Mesenteric fat pad (tissue), 1 donor: ENCODE results near the gene CIITA. TPM values are rescaled to one million over a fixed set of nuclear protein-coding genes. Genes with fewer than 3 reads are reported as not detected.
A peak's percentile ranks its signal among the peaks of the same experiment; 100 is the strongest.
"Not testable (repeated sequence)": the region's sequence is repeated elsewhere in the genome, so short reads cannot be mapped to it uniquely, and the experiment has no call there.

ENCODE experiments used
- DNase-seq: peaks from one replicate; pipeline ENCODE4 v3.0.0-alpha.2; 2020; ENCODE audit warnings: low spot score
- long read RNA-seq: library from polyadenylated mRNA; unstranded; transcript quantifications from one replicate; pipeline ENCODE4 v2.0.0, GENCODE V29; 2020
- total RNA-seq: library from RNA; stranded (reverse); fragmentation: NEBNext Ultra II Directional; extraction: Animal tissue kit (Norgen Biotek cat#: 25700); gene quantifications from one replicate; pipeline ENCODE4 v1.2.1, GENCODE V29; 2021
- donor health status: DM: yes; HTN: yes; CAD: no.

Gene CIITA, protein sequence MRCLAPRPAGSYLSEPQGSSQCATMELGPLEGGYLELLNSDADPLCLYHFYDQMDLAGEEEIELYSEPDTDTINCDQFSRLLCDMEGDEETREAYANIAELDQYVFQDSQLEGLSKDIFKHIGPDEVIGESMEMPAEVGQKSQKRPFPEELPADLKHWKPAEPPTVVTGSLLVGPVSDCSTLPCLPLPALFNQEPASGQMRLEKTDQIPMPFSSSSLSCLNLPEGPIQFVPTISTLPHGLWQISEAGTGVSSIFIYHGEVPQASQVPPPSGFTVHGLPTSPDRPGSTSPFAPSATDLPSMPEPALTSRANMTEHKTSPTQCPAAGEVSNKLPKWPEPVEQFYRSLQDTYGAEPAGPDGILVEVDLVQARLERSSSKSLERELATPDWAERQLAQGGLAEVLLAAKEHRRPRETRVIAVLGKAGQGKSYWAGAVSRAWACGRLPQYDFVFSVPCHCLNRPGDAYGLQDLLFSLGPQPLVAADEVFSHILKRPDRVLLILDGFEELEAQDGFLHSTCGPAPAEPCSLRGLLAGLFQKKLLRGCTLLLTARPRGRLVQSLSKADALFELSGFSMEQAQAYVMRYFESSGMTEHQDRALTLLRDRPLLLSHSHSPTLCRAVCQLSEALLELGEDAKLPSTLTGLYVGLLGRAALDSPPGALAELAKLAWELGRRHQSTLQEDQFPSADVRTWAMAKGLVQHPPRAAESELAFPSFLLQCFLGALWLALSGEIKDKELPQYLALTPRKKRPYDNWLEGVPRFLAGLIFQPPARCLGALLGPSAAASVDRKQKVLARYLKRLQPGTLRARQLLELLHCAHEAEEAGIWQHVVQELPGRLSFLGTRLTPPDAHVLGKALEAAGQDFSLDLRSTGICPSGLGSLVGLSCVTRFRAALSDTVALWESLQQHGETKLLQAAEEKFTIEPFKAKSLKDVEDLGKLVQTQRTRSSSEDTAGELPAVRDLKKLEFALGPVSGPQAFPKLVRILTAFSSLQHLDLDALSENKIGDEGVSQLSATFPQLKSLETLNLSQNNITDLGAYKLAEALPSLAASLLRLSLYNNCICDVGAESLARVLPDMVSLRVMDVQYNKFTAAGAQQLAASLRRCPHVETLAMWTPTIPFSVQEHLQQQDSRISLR
- total RNA-seq = 10.0 TPM
- long read RNA-seq, partial matches to known transcripts = 2 of 7 reads
- long read RNA-seq, other reads (novel, unspliced or antisense) = 5 of 7 reads

DNA sequence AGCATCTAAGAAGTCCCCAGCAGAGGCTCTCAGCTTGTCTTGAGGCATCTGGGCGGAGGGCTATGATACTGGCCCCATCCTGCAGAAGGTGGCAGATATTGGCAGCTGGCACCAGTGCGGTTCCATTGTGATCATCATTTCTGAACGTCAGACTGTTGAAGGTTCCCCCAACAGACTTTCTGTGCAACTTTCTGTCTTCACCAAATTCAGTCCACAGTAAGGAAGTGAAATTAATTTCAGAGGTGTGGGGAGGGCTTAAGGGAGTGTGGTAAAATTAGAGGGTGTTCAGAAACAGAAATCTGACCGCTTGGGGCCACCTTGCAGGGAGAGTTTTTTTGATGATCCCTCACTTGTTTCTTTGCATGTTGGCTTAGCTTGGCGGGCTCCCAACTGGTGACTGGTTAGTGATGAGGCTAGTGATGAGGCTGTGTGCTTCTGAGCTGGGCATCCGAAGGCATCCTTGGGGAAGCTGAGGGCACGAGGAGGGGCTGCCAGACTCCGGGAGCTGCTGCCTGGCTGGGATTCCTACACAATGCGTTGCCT is at the start of gene CIITA:
TSS of gene CIITA (plus strand) at position 404 of the 543 bp plus-strand sequence. CDS start at position 533, 129 bp downstream.
- DNase-seq = peak; percentile 86

DNA sequence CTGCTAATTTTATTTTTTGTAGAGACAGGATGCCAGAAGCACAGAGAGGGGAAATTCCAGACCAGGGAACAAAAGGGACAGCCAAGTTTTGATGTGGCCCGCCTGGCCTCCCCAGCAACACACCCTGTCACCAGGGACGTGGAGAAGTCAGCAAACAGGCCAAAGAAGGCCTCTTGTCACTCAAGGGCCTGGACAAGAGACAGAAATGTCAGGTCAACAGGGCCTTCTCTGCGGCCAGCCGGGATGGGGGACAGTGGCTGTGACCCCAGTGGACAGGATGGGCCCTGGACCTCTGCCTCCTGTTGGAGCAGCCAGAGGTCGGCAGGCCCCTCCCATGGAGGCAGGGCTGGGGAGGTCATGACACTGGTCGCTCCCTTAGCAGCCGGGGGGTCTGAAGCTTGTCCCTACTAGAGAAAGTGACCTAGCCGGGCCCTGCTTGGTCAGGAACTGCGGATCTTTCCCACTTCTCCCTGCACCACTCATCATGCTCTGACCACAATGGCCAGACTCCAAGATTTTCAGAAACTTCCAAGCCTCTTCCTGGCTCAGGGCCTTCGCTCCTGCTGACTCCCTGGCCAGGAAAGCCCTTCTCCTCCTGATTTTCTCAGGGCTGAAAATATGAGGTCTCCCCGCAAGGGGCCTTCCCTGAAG is 49.2 kb upstream of the CIITA start:
- DNase-seq = no peak

DNA sequence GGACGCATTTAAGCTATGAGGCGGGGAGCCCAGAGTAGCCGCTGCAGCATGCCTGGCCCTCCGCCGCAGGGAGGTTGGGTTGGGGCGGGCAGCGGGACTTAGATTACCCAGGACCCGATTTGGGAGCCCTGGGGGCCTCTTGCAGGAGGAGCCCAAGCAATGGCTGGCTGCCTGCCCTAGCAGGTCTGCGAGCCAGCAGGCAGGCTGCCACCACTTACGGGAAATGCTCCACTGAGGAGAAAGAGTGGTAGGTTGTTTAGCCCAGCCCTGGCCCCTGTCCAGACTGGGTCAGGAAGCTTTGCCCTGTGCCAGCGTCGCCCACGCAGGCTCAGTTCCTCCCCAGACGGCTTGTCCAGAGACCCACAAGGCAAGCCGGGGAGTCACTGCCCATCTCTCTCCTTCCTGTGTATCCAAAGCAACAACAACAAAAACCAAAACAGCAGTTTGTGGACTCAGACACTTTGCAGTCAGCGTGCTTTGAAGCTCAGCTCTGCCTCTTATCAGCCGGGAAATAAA is 48.1 kb upstream of the CIITA start:
- peak; percentile 98 for DNase-seq

DNA sequence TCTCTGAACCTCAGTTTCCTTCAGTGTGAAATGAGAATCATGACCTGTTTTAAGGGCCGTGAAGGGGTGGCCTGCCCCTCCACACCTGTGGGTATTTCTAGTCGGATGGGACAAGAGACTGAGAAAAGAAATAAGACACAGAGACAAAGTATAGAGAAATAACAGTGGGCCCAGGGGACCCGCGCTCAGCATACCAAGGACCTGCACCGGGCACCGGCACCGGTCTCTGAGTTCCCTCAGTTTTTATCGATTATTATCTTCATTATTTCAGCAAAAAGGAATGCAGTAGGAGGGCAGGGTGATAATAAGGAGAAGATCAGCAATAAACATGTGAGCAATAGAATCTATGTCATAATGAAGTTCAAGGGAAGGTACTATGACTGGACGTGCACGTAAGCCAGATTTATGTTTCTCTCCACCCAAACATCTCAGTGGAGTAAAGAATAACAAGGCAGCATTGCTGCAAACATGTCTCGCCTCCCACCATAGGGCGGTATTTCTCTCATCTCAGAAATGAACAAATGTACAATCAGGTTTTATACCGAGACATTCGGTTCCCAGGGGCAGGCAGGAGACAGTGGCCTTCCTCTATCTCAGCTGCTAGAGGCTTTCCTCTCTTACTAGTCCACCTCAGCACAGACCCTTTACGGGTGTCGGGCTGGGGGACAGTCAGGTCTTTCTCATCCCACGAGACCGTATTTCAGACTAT is 47.5 kb upstream of the CIITA start:
- DNase-seq = not testable (repeated sequence)

DNA sequence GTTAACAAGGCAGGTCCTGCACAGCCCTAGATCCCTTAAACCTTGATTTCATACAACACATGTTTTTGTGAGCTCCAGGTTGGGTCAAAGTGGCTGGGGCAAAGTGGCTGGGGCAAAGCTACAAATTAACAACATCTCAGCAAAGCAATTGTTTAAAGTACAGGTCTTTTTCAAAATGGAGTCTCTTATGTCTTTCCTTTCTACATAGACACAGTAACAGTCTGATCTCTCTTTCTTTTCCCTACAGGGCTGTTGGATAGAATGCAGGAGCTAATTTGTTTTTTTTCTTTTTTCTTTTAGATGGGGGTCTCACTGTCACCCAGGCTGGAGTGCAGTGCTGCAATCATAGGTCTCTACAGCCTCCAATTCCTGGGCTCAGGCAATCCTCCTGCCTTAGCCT is 46.8 kb upstream of the CIITA start:
- not testable (repeated sequence) for DNase-seq

DNA sequence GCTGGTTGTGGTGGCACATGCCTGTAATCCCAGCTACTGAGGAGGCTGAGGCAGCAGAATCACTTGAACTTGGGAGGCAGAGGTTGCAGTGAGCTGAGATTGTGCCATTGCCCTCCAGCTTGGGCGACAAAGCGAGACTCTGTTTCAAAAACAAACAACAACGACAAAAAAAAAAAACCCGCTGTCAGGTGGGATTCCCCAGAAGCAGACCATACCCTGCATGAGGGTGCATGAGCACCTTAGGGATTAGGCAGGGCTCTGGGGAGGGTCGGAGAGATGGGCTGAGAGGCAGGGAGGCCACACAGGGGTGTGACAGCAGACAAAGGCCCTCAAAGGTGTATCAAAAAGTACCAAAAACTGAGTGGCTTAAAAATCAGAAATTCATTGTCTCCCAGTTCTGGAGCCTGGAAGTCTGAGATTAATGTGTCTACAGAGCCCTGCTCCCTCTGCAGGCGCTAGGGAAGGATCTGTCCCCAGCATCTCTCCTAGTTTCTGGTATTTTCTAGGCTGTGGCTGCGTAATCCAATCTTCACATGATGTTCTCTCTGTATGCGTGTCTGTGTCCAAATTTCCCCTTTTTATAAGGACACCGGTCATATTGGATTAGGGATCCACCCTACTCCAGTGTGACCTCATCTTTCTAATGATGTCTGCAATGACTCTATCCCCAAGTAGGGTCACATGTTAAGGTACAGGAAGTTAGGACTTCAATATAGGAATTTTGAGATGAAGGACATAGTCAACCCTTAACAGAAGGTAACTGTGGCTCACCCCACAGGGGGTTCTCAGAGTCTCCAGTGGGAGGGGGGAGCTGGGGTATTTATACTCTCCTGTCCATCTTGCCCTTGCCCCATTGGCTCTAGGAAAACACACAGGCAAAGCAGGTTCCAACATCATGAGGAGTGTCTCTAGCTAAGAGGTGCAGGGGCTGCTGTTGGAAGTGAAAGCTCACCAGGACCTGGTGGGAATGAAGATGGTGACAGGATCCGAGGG is 44.8 kb upstream of the CIITA start:
- no peak for DNase-seq

DNA sequence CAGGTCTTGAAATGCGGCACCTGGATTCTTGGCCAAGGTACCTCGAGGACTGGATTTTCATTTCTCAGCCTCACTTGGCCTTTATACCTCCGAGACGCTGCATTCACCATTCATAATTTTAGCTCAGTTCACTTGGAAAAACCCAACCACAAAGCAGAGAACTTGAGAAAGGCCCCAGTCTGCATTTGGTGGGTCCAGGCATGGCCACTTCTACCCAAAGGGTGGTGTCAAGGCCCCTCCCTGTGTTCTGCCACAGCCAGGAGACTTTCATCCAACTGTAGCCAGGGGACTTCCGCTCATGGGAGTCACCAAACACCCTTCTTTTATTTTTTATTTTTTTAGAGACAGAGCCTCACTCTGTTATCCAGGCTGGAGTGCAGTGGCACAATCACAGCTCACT is 43.7 kb upstream of the CIITA start:
- no peak for DNase-seq

DNA sequence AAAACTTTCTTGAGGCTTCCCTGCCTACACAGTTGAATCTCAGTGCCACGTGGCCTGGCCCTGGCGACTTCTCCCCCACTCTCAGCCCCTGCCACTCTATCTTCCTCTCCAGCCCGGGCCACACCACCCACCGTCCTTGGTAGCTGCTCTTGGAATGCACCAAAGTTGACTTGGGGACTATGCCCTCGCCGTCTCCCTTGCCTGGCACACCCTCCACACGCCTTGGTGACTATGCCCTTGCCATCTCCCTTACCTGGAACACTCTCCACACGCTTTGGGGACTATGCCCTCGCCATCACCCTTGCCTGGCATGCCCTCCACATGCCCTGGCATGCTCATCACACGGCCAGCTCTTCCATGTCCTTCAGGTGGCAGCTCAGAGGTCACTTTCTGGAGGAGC is 42.9 kb upstream of the CIITA start:
- DNase-seq = no peak

DNA sequence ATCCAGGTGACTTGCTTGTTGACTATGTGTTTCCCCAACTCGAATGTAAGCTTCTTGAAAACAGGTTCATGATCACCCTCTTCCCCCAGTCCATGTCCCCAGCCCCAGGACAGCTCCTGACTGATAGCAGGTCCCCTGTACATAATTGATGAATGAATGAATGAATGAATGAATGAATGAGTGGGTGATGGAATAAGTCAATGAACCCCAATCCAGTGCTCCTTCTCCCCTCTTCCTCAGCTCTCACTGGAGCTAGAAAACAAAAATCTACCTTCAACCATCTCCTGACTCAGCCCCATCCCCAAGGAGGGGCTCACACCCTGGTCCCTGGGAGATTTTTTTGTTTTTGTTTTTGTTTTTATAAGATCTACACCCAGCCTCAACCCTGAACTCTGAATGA is 42.2 kb upstream of the CIITA start:
- DNase-seq = no peak

DNA sequence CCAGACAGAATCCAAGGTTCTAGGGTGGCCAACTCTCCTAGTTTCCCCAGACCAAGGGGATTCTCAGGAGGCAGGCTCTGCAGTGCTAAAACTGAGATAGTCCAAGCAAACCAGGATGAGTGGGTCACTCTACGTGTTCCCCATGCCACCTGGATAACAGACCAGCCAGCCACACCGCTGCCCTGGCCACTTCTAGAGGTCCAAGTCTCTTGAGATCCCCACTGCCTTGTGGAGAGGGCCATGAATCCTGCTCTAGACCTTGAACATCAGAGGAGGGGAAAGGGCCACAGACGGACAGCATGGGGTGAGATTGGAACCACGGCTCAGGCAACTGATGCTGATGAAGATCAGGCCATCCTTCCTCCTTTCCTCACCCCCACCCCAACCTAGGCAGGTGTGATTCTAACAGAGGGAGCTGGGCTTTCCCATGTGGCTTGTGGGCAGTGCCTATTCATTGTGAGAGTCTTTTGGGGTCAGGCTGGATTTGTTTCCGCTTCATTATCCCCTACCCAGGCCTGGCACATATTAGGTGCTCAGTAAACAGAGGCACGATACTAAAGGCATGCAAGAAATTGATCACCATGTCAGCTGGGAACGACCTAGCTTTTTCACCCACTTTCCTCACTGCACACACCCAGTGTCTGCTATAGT is 41.6 kb upstream of the CIITA start:
- no peak for DNase-seq

DNA sequence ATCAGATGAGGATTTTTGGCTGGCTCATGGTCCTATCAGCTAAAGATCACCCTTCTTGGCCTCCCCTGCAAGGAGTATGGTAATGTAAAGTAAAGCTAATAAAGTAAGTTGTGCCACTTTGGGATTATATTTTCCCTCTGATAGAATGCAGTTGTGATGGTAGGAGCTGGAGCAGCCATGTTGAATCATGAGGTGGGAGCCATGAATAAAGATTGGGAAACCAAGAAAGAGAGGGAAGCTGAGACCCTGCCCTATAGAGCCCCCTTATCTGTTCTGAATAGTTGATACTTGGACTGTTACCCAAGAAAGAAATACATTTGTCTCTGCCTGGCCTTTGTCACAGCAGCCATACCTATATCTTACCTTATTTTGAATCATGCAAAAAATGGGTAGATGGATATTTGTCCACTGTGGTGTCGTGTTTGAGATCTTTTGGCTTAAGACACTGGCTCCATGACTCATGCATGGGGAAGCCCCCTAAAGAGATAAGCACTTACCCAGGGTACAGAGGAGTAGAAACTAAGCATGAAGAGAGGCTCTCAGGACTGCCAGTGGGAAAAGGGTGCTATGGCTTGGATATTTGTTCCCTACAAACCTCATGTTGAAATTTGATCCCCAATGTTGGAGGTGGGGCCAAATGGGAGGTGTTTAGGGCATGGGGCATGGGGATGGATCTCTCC is 40.7 kb upstream of the CIITA start:
- DNase-seq = no peak

DNA sequence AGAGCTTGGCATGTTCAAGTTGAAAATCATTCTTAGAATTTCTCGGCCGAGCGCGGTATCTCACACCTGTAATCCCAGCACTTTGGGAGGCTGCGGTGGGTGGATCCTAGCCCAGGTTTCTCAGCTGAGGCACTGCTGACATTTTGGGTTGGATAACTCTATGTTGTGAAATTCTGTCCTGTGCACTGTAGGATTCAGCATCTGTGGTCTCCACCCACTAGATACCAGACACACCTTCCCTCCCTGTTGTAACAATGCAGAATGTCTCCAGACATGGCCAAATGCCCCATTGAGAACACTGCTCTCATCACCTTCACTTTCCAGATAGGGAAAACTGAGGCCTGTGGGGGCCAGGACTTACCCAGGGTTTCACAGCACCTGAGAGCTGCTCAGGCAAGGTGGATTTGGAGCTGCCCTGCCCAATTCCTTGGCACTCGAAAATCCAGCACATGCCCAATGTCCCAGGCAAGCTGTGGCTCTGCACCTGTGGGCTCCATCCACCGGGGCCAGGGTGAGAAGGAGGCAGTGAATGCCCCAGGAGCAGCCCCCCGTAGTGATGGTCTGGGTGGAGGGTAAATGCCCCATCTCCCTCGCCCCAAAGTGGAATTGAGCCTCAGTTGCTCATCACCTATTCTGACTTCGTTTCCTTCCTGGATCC is 38.3 kb upstream of the CIITA start:
- no peak for DNase-seq

DNA sequence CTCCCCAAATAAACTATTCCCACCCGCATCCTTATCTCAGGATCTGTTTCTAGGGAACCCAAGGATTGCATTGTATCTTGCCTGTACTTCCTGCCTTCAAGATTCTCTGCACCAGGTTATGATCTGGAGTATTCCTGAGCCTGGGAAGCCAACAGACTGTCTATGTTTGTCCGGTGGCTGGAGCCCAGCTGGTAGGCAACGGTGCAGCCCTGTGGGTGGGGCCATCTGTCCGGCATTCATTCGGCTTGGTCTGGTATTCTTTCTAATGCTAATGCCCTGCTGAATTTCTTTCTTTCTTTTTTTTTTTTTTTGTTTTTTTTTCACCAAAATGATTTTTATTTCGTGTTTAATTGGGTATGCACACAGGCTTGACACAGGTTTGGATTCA is 37.7 kb upstream of the CIITA start:
- DNase-seq = peak; percentile 20

DNA sequence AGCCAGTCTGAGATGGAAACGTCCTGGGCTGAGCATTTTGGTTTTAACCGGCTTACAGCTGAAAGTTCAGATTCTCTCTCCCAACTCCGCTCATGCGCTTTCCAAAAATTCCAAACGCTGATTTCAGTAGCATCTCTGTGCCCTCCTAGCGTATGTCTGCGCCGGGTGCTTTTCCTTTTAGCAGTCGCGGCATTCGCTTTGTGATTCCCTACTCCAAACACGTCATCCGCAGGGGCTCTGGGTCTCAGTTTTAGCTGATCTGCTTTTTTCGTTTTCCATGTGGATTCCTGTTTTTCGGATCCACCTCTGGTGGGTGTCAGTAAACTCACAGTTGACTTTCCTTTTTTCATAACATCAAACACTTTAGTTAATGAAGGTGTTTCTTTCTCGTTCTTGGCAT is 36.3 kb upstream of the CIITA start:
- peak; percentile 57 for DNase-seq

DNA sequence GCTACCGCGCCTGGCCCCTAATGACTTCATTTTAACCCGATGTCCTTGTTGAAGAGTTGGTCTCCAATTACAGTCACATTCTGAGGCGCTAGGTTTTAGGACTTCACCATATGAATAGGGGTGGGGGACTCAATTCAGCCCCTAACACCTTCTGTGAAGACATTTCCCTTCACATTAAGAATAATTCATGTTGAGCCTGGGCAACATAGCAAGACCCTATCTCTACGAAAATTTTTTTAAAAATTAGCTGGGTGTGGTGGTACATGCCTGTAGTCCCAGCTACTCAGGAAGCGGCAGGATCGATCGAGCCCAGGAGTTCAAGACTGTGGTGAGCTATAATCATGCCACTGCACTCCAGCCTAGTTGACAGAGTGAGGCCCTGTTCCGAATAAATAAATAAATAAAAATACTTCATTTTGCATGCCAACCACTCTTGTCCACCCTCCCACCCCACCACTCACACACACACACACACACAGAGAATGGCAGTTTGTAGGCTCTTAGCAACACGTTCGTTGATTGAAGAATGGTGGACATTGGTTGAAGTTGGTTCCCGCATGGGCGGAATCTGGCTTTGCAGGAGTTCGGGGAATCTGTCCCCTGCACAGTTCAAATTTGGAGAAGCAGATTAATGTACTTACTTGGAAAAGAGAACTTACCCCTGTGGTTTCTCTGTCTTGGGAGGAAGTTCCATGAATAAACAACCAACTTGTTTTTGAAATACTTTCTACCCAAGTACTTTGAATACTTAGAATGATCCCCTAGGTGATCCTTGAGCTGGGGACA is 30.6 kb upstream of the CIITA start:
- DNase-seq = peak; percentile 26

DNA sequence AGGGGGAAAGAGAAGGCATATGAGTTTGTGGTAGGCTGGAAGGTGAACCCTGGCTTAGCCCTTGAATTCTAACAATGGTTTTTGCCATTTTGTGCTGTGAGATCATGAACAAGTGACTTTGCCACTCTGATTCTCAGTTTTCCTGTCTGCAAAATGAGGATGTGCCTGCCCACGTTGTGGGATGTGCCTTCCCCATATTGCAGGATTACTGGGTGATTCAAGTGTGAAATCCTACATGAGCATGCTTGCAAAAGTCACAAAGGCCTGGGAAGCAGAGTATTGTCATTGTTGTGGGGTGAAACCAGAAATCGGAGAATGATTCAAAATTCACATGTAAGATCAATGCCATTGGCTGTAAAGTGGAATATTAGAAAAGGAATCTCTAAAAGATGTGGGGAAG is 29.8 kb upstream of the CIITA start:
- DNase-seq = no peak
